ENCODE data around the gene NKRF. TPM values are rescaled to one million over a fixed set of nuclear protein-coding genes. Genes with fewer than 3 reads are reported as not detected.
A peak's percentile ranks its signal among the peaks of the same experiment; 100 is the strongest.

Gene NKRF
- total RNA-seq, 4 donors from 2014 or later = 5.7 to 9.2 (median 6.0) TPM

DNA sequence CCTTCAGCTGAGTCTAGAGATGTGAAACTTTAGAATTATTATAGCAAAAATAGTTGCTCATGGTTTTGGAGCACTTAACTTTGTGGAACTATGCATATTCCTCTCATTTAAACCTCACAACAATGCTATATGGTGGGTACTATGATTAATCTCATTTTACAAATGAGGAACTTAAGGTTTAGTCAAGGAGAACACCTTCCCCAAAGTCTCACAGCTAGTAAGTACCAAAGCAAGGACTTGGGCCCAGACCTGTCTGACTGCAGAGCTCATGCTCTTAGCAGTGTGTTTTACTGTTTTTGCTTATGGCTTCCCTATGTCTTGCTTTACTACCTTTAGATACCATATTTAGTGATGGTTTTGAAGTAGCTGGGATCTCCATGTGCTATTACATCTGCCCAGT lies 26.8 kb downstream of the NKRF start:
- no peaks in the 10 kb centered on the region for H3K9me3 ChIP-seq
- TF ChIP-seq POLR2AphosphoS5 (IDR thresholded peaks at IDR 0.05) = no peak
- H3K36me3 ChIP-seq = no peaks in the 10 kb centered on the region
- ATAC-seq = no peak
- peaks cover 0 to 18% (median 0%) of the 10 kb centered on the region in 3 donors for H3K4me1 ChIP-seq
- H3K27me3 ChIP-seq = no peaks in the 10 kb centered on the region
- H3K27ac ChIP-seq = no peak overlapping the region
- no peak overlapping the region for H3K4me3 ChIP-seq

GRCh38 chrX:119574394-119575266 lies 31.6 kb downstream of the NKRF start, which contains the start of gene UBE2A:
Gene UBE2A (plus strand): TSS chrX:119574563. CDS start chrX:119574712, 149 bp downstream.
- no CpG with 5 or more reads among the region's 86 CpGs for WGBS, 2 donors (ENCODE audit: low coverage in 1 of 2)
- no peak for TF ChIP-seq EP300 (IDR thresholded peaks at IDR 0.05)
- peak; percentile 92 for TF ChIP-seq POLR2AphosphoS5 (IDR thresholded peaks at IDR 0.05)
- peak; percentile 78 to 88 for TF ChIP-seq POLR2A (IDR thresholded peaks at IDR 0.05)
- TF ChIP-seq CTCF (IDR thresholded peaks at IDR 0.05) = peak in 3 of 4 experiments; percentile 30 to 64 (median 45)
- peak within 1 kb of the TSS; percentile 91 to 99 (median 92) for H3K27ac ChIP-seq
- ATAC-seq = peak; percentile 96
- H3K4me3 ChIP-seq = peak within 1 kb of the TSS; percentile 74 to 100
- peaks cover 0 to 22% (median 0%) of the 10 kb centered on the region in 3 donors for H3K4me1 ChIP-seq
- H3K9me3 ChIP-seq = no peaks in the 10 kb centered on the region
- no peaks in the 10 kb centered on the region for H3K27me3 ChIP-seq
- H3K36me3 ChIP-seq = no peaks in the 10 kb centered on the region

- WGBS, 2 donors (ENCODE audit: low coverage in 1 of 2) = 0 to 4% methylated on average over 6 to 7 of the region's 30 CpGs
- Histone ChIP-seq H3K27me3 (no peaks in the 10 kb centered on the region), H3K4me3 (peak overlapping the region; percentile 74 to 100), H3K9me3 (no peaks in the 10 kb centered on the region), H3K27ac (peak overlapping the region; percentile 91 to 99 (median 92)), H3K4me1 (peaks cover 0 to 22% (median 0%) of the 10 kb centered on the region in 3 donors), H3K36me3 (no peaks in the 10 kb centered on the region)
- TF ChIP-seq POLR2A (IDR thresholded peaks at IDR 0.05) = no peak
- no peak for TF ChIP-seq CTCF (IDR thresholded peaks at IDR 0.05)
- no peak for TF ChIP-seq EP300 (IDR thresholded peaks at IDR 0.05)
- TF ChIP-seq POLR2AphosphoS5 (IDR thresholded peaks at IDR 0.05) = no peak
- ATAC-seq = peak; percentile 40
These were observed 32.3 kb downstream of the NKRF start for GRCh38 chrX:119573840-119574393.

GRCh38 chrX:119573222-119573621 lies 33.0 kb downstream of the NKRF start:
- 67 to 68% methylated on average over 1 to 2 of the region's 3 CpGs for WGBS, 2 donors (ENCODE audit: low coverage in 1 of 2)
- H3K4me1 ChIP-seq = peaks cover 0 to 22% (median 0%) of the 10 kb centered on the region in 3 donors
- no peak for ATAC-seq
- H3K27ac ChIP-seq = peak overlapping the region; percentile 91 to 99 (median 92)
- no peaks in the 10 kb centered on the region for H3K9me3 ChIP-seq
- TF ChIP-seq CTCF (IDR thresholded peaks at IDR 0.05) (no peak), EP300 (IDR thresholded peaks at IDR 0.05) (no peak), POLR2AphosphoS5 (IDR thresholded peaks at IDR 0.05) (no peak), POLR2A (IDR thresholded peaks at IDR 0.05) (no peak)
- no peaks in the 10 kb centered on the region for H3K36me3 ChIP-seq
- H3K4me3 ChIP-seq = peak overlapping the region; percentile 74 to 100
- H3K27me3 ChIP-seq = no peaks in the 10 kb centered on the region

DNA sequence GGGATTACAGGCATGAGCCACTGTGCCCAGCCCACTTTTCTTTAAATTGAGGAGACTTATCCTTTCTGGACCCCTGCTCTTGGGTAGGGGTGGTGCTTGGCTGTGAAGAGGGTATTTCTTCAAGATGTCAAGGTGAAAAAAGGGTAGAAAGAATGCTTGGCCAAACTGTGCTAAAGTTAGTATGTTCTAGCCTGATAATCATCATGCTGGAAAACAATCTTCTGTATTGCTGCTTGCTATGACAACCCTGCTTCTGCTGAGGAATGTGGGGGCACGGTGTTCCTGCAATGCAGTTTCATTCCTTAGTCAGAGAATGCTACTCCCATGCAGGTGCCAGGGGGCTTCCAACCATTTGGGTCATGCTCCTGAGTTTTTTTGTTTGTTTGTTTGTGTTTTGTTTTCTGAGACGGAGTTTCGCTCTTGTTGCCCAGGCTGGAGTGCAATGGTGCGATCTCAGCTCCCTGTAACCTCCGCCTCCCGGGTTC lies 35.8 kb downstream of the NKRF start:
- Histone ChIP-seq H3K4me3 (no peak overlapping the region), H3K9me3 (no peaks in the 10 kb centered on the region), H3K36me3 (no peaks in the 10 kb centered on the region), H3K27me3 (no peaks in the 10 kb centered on the region), H3K4me1 (peaks cover 0 to 10% (median 0%) of the 10 kb centered on the region in 3 donors), H3K27ac (no peak overlapping the region)
- 50 to 78% methylated on average over 1 to 3 of the region's 6 CpGs for WGBS, 2 donors (ENCODE audit: low coverage in 1 of 2)
- no peak for ATAC-seq
- TF ChIP-seq POLR2A (IDR thresholded peaks at IDR 0.05) = no peak
- no peak for TF ChIP-seq EP300 (IDR thresholded peaks at IDR 0.05)
- no peak for TF ChIP-seq POLR2AphosphoS5 (IDR thresholded peaks at IDR 0.05)
- no peak for TF ChIP-seq CTCF (IDR thresholded peaks at IDR 0.05)

All from gastroesophageal sphincter (tissue), 4 donors.